Effector CD4-positive, alpha-beta T cell (primary cell): ENCODE measurements around the gene PKD1.

Source experiments
- DNase-seq: peaks from one replicate; pipeline ENCODE4 v3.0.0-alpha.2; 2020

PKD1 gene

DNA sequence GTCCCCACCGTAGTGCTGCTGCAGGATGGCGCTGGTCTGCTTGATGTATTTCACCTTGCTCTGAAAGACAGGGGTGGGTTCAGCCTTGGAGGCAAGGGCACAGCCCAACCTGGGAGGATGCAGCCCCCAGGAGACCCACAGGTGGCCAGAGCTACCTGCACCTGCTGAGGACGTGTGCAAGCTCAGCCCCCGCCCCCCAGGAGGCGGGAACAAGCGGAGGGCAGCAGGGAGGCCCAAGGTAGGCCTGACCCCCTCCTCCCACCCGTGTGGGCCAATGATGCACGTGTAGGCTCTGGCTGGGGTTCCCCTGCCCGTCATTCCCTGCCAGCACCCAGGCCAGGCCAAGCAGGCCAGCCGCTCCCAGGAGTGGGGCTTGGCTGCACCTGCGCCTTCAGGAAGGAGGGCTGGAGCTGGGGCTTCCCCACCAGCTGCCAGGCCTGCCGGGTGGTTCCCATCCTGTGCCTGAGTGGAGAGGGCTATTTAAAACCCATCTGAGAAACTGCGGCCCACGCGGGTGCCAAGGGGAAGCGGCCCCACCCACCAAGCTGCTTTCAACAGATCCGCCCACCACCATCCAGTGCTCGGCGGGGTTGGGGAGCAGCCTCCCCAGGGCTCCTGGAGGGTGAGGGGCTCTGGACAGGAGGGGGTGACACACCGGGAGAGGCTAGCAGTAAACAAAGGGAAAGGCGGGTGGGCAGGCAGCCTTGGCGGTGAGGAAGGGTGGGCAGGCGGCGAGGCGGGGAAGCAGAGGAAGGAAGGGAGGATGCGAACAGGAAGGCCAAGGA lies 91.8 kb downstream of the PKD1 start:
- DNase-seq = no peak

DNA sequence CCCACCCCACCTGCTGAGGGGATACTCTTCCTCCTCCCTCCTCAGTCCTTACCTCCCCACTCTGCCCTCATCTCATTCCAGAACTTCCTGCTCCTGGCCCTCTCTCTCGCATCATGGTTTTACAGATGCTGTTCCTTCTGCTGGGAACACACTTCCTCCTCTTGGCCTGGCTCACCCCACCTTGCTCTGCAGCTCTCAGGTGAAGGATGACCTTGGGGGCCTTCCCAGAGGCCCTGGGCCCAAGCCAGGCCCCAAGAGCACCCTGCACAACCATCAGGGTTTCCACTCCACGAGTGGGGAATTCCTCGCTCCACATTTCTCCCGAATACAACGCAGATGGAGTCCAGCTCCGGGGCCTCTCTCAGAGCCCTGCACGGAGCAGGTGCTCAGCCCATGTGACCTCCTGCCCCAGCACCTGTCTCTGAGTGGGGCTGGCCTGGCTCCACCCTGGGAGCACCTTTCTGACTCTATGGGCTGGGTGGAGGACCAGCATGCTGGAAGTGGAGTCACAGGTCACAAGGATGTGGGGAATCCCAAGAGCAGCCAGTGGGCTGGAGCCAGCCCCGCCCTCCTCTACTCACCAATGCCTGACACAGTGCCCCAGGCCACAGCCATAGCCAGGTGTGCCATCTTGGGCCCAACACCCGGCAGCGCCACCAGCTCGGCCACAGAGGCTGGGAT lies 92.6 kb downstream of the PKD1 start:
- no peak for DNase-seq

DNA sequence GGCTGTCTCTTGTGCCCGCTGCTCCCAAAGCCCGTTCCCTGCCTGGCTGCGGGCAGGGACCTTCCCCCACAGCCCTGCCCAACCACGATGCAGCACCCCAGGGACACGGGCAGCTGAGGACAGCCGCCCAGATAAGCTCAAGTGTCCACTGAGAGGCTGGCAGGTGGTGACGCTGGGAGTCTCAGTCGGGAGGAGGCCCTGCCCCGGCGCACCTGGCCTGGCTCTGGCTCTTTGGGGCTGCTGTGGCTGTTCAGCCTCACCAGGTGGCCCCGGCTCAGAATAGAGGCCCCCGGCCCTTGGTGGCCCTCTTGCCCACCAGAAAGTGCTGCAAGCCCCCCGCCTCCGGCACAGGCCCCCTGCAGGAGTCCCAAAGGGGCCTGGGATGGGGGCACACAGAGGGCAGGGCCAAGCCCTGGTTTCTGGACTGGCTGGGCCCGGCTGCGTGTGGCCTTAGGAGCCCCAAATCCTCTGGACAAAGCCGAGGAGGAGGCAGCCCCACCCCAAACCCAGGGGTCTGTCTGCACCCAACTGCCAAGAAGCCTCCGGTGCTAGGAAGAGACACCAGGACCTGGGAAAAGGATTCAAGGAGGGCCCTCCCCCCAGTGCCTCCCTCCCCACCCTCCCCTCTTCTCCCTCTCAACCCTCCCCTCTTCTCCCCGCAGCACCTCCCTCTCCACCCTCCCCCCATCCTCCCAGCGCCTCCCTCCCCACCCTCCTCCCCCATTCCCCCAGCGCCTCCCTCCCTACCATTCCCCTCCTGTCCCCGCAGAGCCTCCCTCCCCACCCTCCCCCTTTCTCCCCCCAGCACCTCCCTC lies 93.3 kb downstream of the PKD1 start:
- no peak for DNase-seq

DNA sequence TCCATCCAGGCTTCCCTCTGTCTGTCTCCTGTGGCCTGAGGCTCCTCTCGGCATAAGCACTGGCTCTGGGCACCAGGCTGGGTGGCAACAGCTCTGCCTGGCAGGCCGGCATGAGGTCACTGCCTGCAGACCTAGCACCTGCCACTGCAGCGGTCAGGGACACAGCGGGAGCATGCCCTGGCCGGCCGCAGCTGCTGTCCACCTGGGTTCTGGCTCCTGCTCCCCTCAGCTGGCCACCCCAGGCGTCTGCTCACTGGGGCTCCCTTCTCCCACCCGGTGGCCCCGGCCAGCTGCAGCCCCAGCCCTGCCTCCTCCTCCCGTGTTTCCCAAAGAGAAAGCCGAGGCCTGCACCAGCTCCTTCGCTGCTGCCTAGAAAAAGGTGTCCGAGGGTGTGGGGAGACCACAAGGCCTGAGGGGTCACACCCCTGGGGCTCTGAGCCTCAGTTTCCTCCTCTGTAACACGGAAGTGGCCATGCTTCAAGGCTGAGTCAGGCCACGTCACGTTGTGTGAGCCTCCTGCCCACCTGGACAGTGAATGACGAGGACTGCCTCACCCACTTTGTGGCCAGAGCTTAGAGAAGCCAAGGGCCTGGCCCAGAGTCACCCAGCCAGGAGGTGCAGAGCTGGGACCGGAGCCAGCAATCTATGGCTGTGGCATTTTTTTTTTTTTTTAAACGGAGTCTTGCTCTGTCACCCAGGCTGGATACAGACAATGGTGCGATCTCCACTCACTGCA lies 94.7 kb downstream of the PKD1 start:
- no peak for DNase-seq

DNA sequence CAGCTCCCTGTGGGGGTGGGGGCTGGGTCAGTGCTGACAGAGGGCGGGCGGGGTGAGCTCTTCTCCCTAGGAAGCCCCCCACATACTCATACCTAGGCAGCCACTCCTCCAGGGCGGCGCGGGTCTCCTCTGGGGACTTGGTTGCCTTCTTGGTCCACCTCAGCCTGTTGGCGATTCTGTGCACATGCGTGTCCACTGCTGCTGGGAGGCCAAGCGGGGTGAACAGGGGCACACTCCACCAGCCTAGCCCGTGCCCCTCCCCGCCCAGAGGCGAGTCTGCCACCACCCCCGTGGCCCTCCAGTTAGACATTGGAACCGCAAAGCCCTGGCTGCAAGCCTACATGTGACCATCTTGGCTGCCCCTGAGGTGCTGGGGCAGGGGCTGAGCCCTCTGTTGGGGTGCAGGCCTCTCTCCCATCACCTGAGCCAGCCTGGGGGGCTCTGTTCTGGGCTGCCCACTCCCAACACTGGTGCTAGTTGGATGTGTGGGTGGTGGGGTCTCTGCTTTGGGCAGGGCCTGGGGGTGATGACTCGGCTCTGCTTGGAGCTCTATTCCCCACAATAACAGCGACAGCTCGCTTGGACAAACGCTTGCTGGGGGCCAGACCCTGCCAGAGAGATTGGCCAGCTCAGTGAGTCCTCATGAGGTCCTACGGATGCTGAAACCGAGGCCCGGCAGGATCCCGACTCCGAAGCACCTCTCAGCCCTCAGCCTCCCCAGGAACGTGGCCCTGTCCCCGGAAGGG lies 95.5 kb downstream of the PKD1 start:
- DNase-seq = no peak

DNA sequence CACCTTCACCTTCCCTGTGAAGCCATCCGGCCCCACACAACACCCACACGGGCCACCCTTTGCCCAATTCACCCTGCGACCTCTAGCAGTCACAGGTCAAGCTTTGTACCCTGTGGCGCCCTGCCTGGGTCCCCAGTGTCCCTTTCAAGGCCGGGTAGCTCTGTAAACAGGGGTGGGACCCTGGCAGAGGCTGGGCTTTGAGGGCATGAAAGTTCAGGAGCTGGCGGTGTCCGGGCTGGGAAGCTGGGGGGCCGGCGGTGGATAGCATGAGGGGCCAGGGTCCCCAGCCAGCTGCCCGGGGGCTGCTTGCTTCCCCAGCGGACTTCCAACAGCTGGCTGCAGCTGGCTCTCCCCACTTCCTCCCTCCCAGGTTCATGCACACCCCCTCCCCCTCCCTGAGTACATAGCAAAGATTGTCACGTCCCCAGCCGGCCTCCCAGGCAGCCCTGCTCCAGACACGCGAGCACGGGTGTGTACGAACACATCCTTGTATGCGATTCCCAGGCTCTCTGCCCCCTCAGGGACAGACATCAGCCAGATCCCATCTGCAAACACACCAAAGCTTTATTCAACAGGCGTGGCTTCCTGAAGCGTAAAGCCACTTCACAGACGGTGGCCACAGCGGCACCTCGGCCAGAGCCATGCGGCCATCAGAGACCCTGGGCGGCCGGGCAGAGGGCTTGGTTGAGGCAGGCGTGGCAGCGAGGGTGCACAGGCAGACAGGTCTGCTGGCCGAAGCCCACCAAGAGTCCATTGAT lies 96.2 kb downstream of the PKD1 start:
- DNase-seq = no peak
